BJ (cell line): ENCODE measurements around the gene UBTF. TPM values are rescaled to one million over a fixed set of nuclear protein-coding genes. Genes with fewer than 3 reads are reported as not detected.

Experiments used
- CTCF ChIA-PET: fragments of 350-600 bp; formaldehyde crosslinking; extraction: SDS; loops from one replicate; lab custom pipeline; 2021; ENCODE audit warnings: antibody characterized with exemption, inconsistent platforms; lab: Yijun Ruan, JAX
- POLR2A ChIA-PET: fragments of 300-600 bp; sonication (Branson Sonifier 250); formaldehyde crosslinking; extraction: SDS; loops from one replicate; lab custom pipeline; 2021; ENCODE audit warnings: antibody characterized with exemption; lab: Charles Lee
- DNase-seq: peaks from one replicate; pipeline ENCODE4 v3.0.0-alpha.2; 2011; ENCODE audit warnings: low read depth
- H3K27me3 ChIP-seq: 2 replicates; pipeline ENCODE4 v1.6.0; 2011; ENCODE audit warnings: low read length; ENCODE audit not compliant: control insufficient read depth, insufficient read depth
- H3K36me3 ChIP-seq: 2 replicates; pipeline ENCODE4 v1.5.1; 2011; ENCODE audit warnings: low read length; ENCODE audit not compliant: control insufficient read depth, insufficient read depth
- H3K4me3 ChIP-seq: 2 replicates; pipeline ENCODE4 v1.5.1; 2011; ENCODE audit warnings: low read depth, mild to moderate bottlenecking, control low read depth, low read length
- polyA minus RNA-seq: library from RNA; depleted of rRNA, polyadenylated mRNA; stranded (reverse); fragments of >200 nt; gene quantifications from 2 replicates; pipeline ENCODE4 v1.2.3, GENCODE V29; 2011; rRNA and poly(A)+ RNA removed
- polyA plus RNA-seq: library from polyadenylated mRNA; depleted of rRNA; stranded (reverse); fragments of >200 nt; gene quantifications from 2 replicates; pipeline ENCODE4 v1.2.3, GENCODE V29; 2011; rRNA removed
- TF ChIP-seq, protein P1 (sequence below): IDR thresholded peaks from 2 replicates; pipeline ENCODE4 v1.5.1; 2011; ENCODE audit warnings: low read depth, mild to moderate bottlenecking, control low read depth, inconsistent platforms, low read length, moderate library complexity; ENCODE audit not compliant: insufficient read depth

The UBTF gene, protein sequence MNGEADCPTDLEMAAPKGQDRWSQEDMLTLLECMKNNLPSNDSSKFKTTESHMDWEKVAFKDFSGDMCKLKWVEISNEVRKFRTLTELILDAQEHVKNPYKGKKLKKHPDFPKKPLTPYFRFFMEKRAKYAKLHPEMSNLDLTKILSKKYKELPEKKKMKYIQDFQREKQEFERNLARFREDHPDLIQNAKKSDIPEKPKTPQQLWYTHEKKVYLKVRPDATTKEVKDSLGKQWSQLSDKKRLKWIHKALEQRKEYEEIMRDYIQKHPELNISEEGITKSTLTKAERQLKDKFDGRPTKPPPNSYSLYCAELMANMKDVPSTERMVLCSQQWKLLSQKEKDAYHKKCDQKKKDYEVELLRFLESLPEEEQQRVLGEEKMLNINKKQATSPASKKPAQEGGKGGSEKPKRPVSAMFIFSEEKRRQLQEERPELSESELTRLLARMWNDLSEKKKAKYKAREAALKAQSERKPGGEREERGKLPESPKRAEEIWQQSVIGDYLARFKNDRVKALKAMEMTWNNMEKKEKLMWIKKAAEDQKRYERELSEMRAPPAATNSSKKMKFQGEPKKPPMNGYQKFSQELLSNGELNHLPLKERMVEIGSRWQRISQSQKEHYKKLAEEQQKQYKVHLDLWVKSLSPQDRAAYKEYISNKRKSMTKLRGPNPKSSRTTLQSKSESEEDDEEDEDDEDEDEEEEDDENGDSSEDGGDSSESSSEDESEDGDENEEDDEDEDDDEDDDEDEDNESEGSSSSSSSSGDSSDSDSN
- 19.8 and 21.1 TPM in 2 replicates for polyA plus RNA-seq
- polyA minus RNA-seq = 18.7 TPM in 2 replicates

DNA sequence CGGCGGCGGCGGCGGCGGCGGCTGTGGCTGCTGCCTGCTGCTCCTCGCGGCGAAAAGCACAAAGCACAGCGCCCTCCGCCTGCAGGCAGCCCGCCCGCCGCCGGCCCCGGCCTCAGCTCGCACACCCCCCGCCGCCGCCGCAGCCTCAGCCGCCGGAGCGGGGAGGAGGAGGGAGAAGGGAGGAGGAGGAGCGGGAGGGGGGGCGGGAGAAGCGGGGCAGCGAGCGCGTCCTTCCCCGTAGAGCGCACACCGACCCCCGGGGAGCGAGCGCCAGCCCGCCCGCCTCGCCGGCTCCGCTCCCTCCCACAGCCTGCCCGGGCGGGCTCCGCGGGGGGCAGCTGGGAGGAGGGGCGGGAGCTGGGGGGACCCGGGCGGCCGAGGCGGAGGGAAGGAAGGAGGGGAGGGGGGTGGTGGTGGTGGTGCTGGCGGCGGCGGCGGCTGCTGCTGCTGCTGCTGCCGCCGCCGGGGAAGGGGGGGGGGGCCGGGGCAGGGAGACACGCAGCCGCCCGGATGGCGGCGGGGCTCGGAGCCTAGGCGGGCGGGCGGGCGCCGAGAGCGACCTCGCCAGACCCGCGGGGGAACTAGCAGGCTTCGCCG is at the start of gene UBTF:
UBTF (minus strand) TSS at position 60 of the 597 bp plus-strand sequence. CDS start 1,446 bp downstream, outside the sequence.
- H3K4me3 ChIP-seq = peak within 1 kb of the TSS; percentile 92
- POLR2A ChIA-PET = interaction anchor here (0.6 kb wide), 1 partner anchor 97 kb away, joined by 10 read pairs; no protein-coding TSS in a partner anchor
- H3K27me3 ChIP-seq = no peaks in the 10 kb centered on the region
- DNase-seq = no peak
- peaks cover 20% of the 10 kb centered on the region for H3K36me3 ChIP-seq
- TF ChIP-seq, protein P1, sequence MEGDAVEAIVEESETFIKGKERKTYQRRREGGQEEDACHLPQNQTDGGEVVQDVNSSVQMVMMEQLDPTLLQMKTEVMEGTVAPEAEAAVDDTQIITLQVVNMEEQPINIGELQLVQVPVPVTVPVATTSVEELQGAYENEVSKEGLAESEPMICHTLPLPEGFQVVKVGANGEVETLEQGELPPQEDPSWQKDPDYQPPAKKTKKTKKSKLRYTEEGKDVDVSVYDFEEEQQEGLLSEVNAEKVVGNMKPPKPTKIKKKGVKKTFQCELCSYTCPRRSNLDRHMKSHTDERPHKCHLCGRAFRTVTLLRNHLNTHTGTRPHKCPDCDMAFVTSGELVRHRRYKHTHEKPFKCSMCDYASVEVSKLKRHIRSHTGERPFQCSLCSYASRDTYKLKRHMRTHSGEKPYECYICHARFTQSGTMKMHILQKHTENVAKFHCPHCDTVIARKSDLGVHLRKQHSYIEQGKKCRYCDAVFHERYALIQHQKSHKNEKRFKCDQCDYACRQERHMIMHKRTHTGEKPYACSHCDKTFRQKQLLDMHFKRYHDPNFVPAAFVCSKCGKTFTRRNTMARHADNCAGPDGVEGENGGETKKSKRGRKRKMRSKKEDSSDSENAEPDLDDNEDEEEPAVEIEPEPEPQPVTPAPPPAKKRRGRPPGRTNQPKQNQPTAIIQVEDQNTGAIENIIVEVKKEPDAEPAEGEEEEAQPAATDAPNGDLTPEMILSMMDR = no peak
- CTCF ChIA-PET = interaction anchor here (1.1 to 3.7 kb wide), 4 partner anchors 9 to 126 kb away, joined by 3 to 27 read pairs (median 4); partner anchors contain the start of genes GRN and TMUB2

DNA sequence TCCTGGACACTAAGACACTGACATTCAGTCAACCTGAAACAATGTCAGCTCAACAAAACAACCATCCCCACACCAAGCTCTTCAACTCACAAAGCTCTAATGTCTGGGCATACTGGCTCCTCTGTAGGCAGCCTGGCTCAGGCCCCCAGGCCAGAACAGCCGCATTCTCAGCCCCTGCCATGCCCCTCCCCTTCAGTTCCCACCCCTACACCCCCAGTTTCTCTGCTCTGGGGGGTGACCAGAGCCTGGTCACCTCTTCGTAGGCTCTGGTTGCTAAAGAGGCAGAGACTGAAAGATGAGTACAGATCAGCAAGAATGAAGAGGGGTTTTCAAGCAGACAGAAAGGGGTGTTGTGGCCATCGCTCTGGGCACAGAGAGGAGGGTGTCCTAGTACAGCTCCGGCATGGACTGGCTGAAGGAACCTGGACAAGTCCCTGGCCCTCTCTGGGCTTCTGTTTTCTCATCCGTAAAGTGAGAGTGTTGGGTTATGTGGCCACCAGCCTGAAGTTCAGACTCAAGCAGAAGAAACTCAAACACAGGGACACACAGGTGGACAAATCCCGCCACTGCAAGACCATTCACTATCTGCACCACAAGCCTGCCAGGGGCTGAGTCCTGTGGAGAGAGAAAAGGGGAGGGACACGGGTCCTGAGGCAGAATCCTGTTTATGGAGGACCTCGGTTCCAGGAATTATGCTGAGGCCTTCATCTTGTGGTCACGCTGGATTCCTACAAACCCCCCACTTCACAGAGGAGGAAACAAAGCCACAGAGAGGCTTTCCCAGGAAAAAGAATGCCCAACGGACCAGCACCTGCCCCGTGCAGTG is 49.4 kb upstream of the UBTF start:
- no peak overlapping the region for H3K4me3 ChIP-seq
- H3K27me3 ChIP-seq = 0 out of 2 replicates have a peak, but pooled peaks cover 3% of the 10 kb centered on the region
- H3K36me3 ChIP-seq = no peaks in the 10 kb centered on the region; the same call in 1 of the 2 replicates
- DNase-seq = no peak
- ChIA-PET CTCF (interaction anchor here (0.9 kb wide), 1 partner anchor 9 kb away, joined by 3 read pairs; no protein-coding TSS in a partner anchor), POLR2A (no interaction called here)
- TF ChIP-seq, protein P1 = no peak

DNA sequence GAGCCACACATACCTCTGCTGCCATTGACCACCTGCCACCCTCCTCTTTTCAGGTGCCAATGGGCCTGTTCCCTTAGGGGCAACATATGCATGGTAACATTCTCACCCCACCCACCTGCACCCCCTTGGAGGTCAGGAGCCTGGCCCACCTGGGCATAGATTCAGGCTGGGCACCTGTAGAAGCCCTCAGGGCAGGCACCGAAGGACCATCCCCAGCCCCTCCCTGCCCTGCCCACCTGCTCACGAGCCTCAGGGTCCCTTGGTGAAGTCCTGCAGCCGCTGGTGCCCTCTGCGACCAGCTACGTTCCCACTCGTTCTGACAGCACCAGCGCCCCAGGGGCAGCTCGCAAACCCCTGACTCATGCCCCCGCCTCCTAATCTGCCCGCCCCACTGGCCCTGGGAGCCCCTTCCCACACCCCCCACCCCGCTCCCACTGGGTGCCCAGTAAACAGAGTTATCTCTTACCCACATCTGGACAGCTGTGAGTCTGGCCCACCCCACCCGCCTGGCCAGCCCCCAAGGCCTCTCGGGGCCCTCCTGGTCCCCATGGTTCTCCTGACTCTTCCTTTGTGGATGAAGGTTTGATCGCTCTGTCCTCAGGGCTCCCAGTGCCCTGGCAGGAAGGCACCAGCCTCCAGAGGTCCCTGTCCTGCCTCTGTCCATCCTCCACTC is 48.5 kb upstream of the UBTF start, which contains the start of gene SLC4A1:
SLC4A1 (minus strand) TSS at position 318 of the 673 bp plus-strand sequence. CDS start 5,269 bp downstream, outside the sequence.
- Histone ChIP-seq H3K27me3 (peaks cover 7% of the 10 kb centered on the region), H3K36me3 (no peaks in the 10 kb centered on the region), H3K4me3 (no peak within 1 kb of the TSS)
- POLR2A ChIA-PET = no interaction called here
- CTCF ChIA-PET = interaction anchor here (0.9 kb wide), 1 partner anchor 10 kb away, joined by 3 read pairs; no protein-coding TSS in a partner anchor
- DNase-seq = no peak
- TF ChIP-seq, protein P1 = no peak

DNA sequence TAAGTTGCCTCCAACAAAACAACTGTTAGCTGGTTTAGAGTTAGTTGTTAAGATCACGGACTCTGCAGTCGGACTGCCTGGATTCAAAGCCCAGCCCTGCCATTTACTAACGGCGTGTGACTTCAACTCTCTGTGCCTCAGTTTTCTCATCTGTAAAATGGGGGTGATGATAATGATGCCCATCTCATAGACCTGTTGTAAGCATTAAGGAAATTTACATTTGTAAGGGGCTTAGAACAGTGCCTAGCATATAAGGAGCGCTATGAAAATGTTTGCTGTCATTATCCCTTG is 47.6 kb upstream of the UBTF start:
- peaks cover 5% of the 10 kb centered on the region for H3K27me3 ChIP-seq
- TF ChIP-seq, protein P1 = no peak
- no peak for DNase-seq
- POLR2A ChIA-PET = no interaction called here
- CTCF ChIA-PET = no interaction called here
- H3K4me3 ChIP-seq = no peak overlapping the region
- no peaks in the 10 kb centered on the region for H3K36me3 ChIP-seq
